IMR-90 (cell line): ENCODE results near the gene FBXL5. TPM values are rescaled to one million over a fixed set of nuclear protein-coding genes. Genes with fewer than 3 reads are reported as not detected.

ENCODE experiments used
- ATAC-seq: fragments of 200-7000 bp; cut with Tn5 transposase; 2 replicates; pipeline ENCODE4 v1.9.1; 2020; ENCODE audit warnings: low read depth, mild to moderate bottlenecking, moderate library complexity
- BruUV-seq: library from RNA; stranded (reverse); fragments of 400-500 nt; replicated peaks from 2 replicates; lab custom pipeline; 2021; lab: Mats Ljungman, UMichigan
- CTCF ChIA-PET: fragments of 300-600 bp; formaldehyde crosslinking; extraction: SDS; loops from one replicate; lab custom pipeline; 2021; ENCODE audit warnings: antibody characterized with exemption; lab: Yijun Ruan, JAX
- POLR2A ChIA-PET: fragments of 300-600 bp; sonication (Branson Sonifier 250); formaldehyde crosslinking; loops from one replicate; lab custom pipeline; 2022; ENCODE audit warnings: antibody characterized with exemption; ENCODE audit not compliant: unreplicated experiment; lab: Charles Lee
- DNase-seq: peaks from one replicate; pipeline ENCODE4 v3.0.0; 2013
- H2AFZ ChIP-seq: replicated peaks from 2 replicates; pipeline ENCODE3; 2013; ENCODE audit warnings: low read length, mild to moderate bottlenecking; ENCODE audit not compliant: poor library complexity
- H2AK5ac ChIP-seq: 2 replicates; pipeline ENCODE4 v1.6.1; 2013; ENCODE audit warnings: low read depth, low read length, inconsistent platforms
- H2AK9ac ChIP-seq: replicated peaks from 2 replicates; pipeline ENCODE3; 2013; ENCODE audit warnings: mild to moderate bottlenecking, low read depth, low read length, moderate library complexity; ENCODE audit not compliant: poor library complexity
- H2BK120ac ChIP-seq: 2 replicates; pipeline ENCODE4 v1.6.1; 2013; ENCODE audit warnings: low read depth, low read length, inconsistent platforms
- H2BK15ac ChIP-seq: 3 replicates; pipeline ENCODE4 v1.6.1; 2013; ENCODE audit warnings: low read depth, low read length, inconsistent platforms
- H2BK20ac ChIP-seq: 2 replicates; pipeline ENCODE4 v1.6.1; 2013; ENCODE audit warnings: low read depth, mild to moderate bottlenecking, inconsistent platforms, low read length, moderate library complexity
- H2BK5ac ChIP-seq: 2 replicates; pipeline ENCODE4 v1.6.1; 2013; ENCODE audit warnings: mild to moderate bottlenecking, low read depth, low read length, inconsistent platforms; ENCODE audit not compliant: poor library complexity, severe bottlenecking
- H3K14ac ChIP-seq: replicated peaks from 2 replicates; pipeline ENCODE4 v1.6.1; 2013; ENCODE audit warnings: low read depth, low read length, inconsistent platforms
- H3K18ac ChIP-seq: 2 replicates; pipeline ENCODE4 v1.6.1; 2013; ENCODE audit warnings: low read depth, low read length, control low read depth
- H3K23ac ChIP-seq: 2 replicates; pipeline ENCODE4 v1.6.1; 2013; ENCODE audit warnings: low read depth, low read length, inconsistent platforms
- H3K27ac ChIP-seq: 2 replicates; pipeline ENCODE4 v1.5.1; 2013; ENCODE audit warnings: mild to moderate bottlenecking, control low read depth, low read length; ENCODE audit not compliant: insufficient read depth
- H3K27me3 ChIP-seq: 2 replicates; pipeline ENCODE4 v1.6.1; 2013; ENCODE audit warnings: low read length; ENCODE audit not compliant: control insufficient read depth, insufficient read depth
- H3K36me3 ChIP-seq: 2 replicates; pipeline ENCODE4 v1.6.1; 2013; ENCODE audit warnings: low read length, mixed read lengths; ENCODE audit not compliant: control insufficient read depth, insufficient read depth
- H3K4ac ChIP-seq: 2 replicates; pipeline ENCODE4 v1.6.1; 2013; ENCODE audit warnings: low read depth, low read length, inconsistent platforms
- H3K4me1 ChIP-seq: 2 replicates; pipeline ENCODE4 v1.6.1; 2013; ENCODE audit warnings: low read length, mixed read lengths; ENCODE audit not compliant: control insufficient read depth, insufficient read depth
- H3K4me2 ChIP-seq: 2 replicates; pipeline ENCODE4 v1.6.1; 2013; ENCODE audit warnings: low read depth, mild to moderate bottlenecking, control low read depth, low read length, moderate library complexity
- H3K4me3 ChIP-seq: 2 replicates; pipeline ENCODE4 v1.5.1; 2013; ENCODE audit warnings: low read depth, mild to moderate bottlenecking, control low read depth, low read length, moderate library complexity; ENCODE audit not compliant: insufficient read depth
- H3K56ac ChIP-seq: 2 replicates; pipeline ENCODE4 v1.6.1; 2013; ENCODE audit warnings: low read length, inconsistent platforms; ENCODE audit not compliant: insufficient read depth; ENCODE audit errors: extremely low read depth
- H3K79me1 ChIP-seq, 2 experiments: 2 replicates each; pipeline ENCODE4 v1.6.1; 2013; ENCODE audit warnings: low read length in 2 of 2, inconsistent platforms in 1 of 2, low read depth in 1 of 2
- H3K9ac ChIP-seq: 2 replicates; pipeline ENCODE4 v1.6.1; 2013; ENCODE audit warnings: low read depth, low read length, control low read depth
- H3K9me1 ChIP-seq: 2 replicates; pipeline ENCODE4 v1.6.1; 2013; ENCODE audit warnings: low read length, inconsistent platforms; ENCODE audit not compliant: insufficient read depth
- H3K9me3 ChIP-seq: 2 replicates; pipeline ENCODE4 v1.6.1; 2013; ENCODE audit warnings: low read length; ENCODE audit not compliant: control insufficient read depth, insufficient read depth
- H4K20me1 ChIP-seq: 2 replicates; pipeline ENCODE4 v1.6.1; 2013; ENCODE audit warnings: low read length, inconsistent platforms; ENCODE audit not compliant: insufficient read depth
- H4K5ac ChIP-seq: 2 replicates; pipeline ENCODE4 v1.6.1; 2013; ENCODE audit warnings: mild to moderate bottlenecking, low read depth, low read length, control low read depth
- H4K8ac ChIP-seq, 2 experiments: 2 replicates each; pipeline ENCODE4 v1.6.1; 2013; ENCODE audit warnings: low read depth in 2 of 2, low read length in 2 of 2, control low read depth in 1 of 2, inconsistent platforms in 1 of 2
- H4K91ac ChIP-seq: 2 replicates; pipeline ENCODE4 v1.6.1; 2013; ENCODE audit warnings: low read depth, low read length, inconsistent platforms; ENCODE audit not compliant: insufficient read depth
- BHLHE40 ChIP-seq: fragments of 150-350 bp; IDR thresholded peaks from 2 replicates; pipeline ENCODE4 v1.6.1; 2016; ENCODE audit warnings: mild to moderate bottlenecking, low read depth, low read length
- CEBPB ChIP-seq: IDR thresholded peaks from 2 replicates; pipeline ENCODE4 v1.6.1; 2012; ENCODE audit warnings: low read depth, low read length, improper control_type of control experiment
- CHD1 ChIP-seq: IDR thresholded peaks from 2 replicates; pipeline ENCODE4 v1.6.1; 2012; ENCODE audit warnings: low read depth, low read length, improper control_type of control experiment
- CTCF ChIP-seq: conservative IDR thresholded peaks from 2 replicates; pipeline ENCODE4 v1.5.1; 2012; ENCODE audit warnings: mild to moderate bottlenecking, low read depth, low read length, improper control_type of control experiment
- ELK1 ChIP-seq: fragments of 150-350 bp; IDR thresholded peaks from 2 replicates; pipeline ENCODE4 v1.6.1; 2016; ENCODE audit warnings: low read depth, mild to moderate bottlenecking, low read length, moderate library complexity, borderline replicate concordance
- FOS ChIP-seq: fragments of 150-350 bp; IDR thresholded peaks from 2 replicates; pipeline ENCODE4 v1.6.1; 2016; ENCODE audit warnings: low read depth, low read length
- MAFK ChIP-seq: IDR thresholded peaks from 2 replicates; pipeline ENCODE4 v1.6.1; 2012; ENCODE audit warnings: low read depth, low read length, improper control_type of control experiment
- MAZ ChIP-seq: IDR thresholded peaks from 2 replicates; pipeline ENCODE4 v1.6.1; 2012; ENCODE audit warnings: low read depth, mild to moderate bottlenecking, low read length, improper control_type of control experiment, moderate library complexity, borderline replicate concordance
- MXI1 ChIP-seq: IDR thresholded peaks from 2 replicates; pipeline ENCODE4 v1.6.1; 2012; ENCODE audit warnings: low read depth, mild to moderate bottlenecking, low read length, moderate library complexity, borderline replicate concordance
- NFE2L2 ChIP-seq: fragments of 150-350 bp; IDR thresholded peaks from 2 replicates; pipeline ENCODE4 v1.6.1; 2016; ENCODE audit warnings: low read depth, mild to moderate bottlenecking, low read length
- POLR2A ChIP-seq: IDR thresholded peaks from 2 replicates; pipeline ENCODE4 v1.6.1; 2012; ENCODE audit warnings: mild to moderate bottlenecking, low read depth, low read length
- RAD21 ChIP-seq: IDR thresholded peaks from 2 replicates; pipeline ENCODE4 v1.6.1; 2012; ENCODE audit warnings: low read length, improper control_type of control experiment
- RCOR1 ChIP-seq: IDR thresholded peaks from 2 replicates; pipeline ENCODE4 v1.6.1; 2012; ENCODE audit warnings: mild to moderate bottlenecking, low read length, improper control_type of control experiment; ENCODE audit not compliant: insufficient replicate concordance
- RFX5 ChIP-seq: IDR thresholded peaks from 2 replicates; pipeline ENCODE4 v1.8.0; 2012; ENCODE audit warnings: low read depth, mild to moderate bottlenecking, low read length, moderate library complexity
- SMC3 ChIP-seq: fragments of 150-350 bp; IDR thresholded peaks from 2 replicates; pipeline ENCODE4 v1.6.1; 2016; ENCODE audit warnings: low read depth, mild to moderate bottlenecking, antibody characterized with exemption, low read length, moderate library complexity
- USF2 ChIP-seq: fragments of 150-350 bp; IDR thresholded peaks from 2 replicates; pipeline ENCODE4 v1.6.1; 2017; ENCODE audit warnings: mild to moderate bottlenecking, antibody characterized with exemption, low read length, low read depth
- WGBS, 2 experiments: methylation state at CpG; one replicate each; pipeline versions ENCODE4 v1.1.5 to v1.1.7; 2013; ENCODE audit warnings: missing lambda C conversion rate in 2 of 2; ENCODE audit not compliant: insufficient read length in 1 of 2; ENCODE audit errors: extremely low coverage in 2 of 2; 5-methylcytosine and 5-hydroxymethylcytosine counted together
- dilution Hi-C: fragments of 300-500 bp; cut with HindIII; formaldehyde crosslinking; loops from one replicate; pipeline ENCODE4 v1.14.3; 2018; ENCODE audit warnings: low sequenced_read_pairs; ENCODE audit not compliant: unreplicated experiment
- in situ Hi-C: fragments of 300-500 bp; cut with MboI; formaldehyde crosslinking; loops from 3 replicates; pipeline ENCODE4 v1.14.3; 2019; ENCODE audit warnings: low sequenced_read_pairs, inconsistent platforms, mixed read lengths
- intact Hi-C: fragments of 100-400 bp; cut with micrococcal nuclease; formaldehyde crosslinking; loops from 2 replicates; pipeline ENCODE4 v1.10.0; 2022
- polyA plus RNA-seq, 3 experiments: library from polyadenylated mRNA; depleted of rRNA; stranded (reverse); fragments of >200 nt; gene quantifications; 2 replicates each; pipeline ENCODE4 v1.2.3, GENCODE V29; 2012; ENCODE audit warnings: low replicate concordance in 1 of 3
- total RNA-seq: library from RNA; depleted of rRNA; stranded (reverse); fragments of >200 nt; gene quantifications from 2 replicates; pipeline ENCODE4 v1.2.3, GENCODE V29; 2012

FBXL5 gene
- total and polyA plus RNA-seq, 2 of the 4 experiments (the other 2 are of a cell fraction) = 20.3 to 62.6 TPM

GRCh38 chr4:15636818-15637217, 18.3 kb downstream of the FBXL5 start:
- H3K4me1 ChIP-seq = no peaks in the 10 kb centered on the region
- H3K79me1 ChIP-seq = peaks cover 16 to 24% of the 10 kb centered on the region in 2 experiments
- no peak overlapping the region for H2BK15ac ChIP-seq
- dilution Hi-C loops = no loop called here
- no peak overlapping the region for H3K23ac ChIP-seq
- DNase-seq (no peak), ATAC-seq (no peak)
- H3K9me3 ChIP-seq = no peaks in the 10 kb centered on the region
- H2BK120ac ChIP-seq = no peak overlapping the region
- H4K20me1 ChIP-seq = peaks cover 3% of the 10 kb centered on the region; the same call in 1 of the 2 replicates
- no peak overlapping the region for H3K56ac ChIP-seq
- no peak overlapping the region for H2BK20ac ChIP-seq
- H3K36me3 ChIP-seq = peaks cover 35% of the 10 kb centered on the region
- H2AK9ac ChIP-seq = no peak overlapping the region
- no peak overlapping the region for H4K8ac ChIP-seq
- no peak overlapping the region for H3K9ac ChIP-seq
- no peak overlapping the region for H3K18ac ChIP-seq
- no peak overlapping the region for H2AFZ ChIP-seq
- no peak overlapping the region for H4K5ac ChIP-seq
- no CpG with 5 or more reads among the region's 1 CpG for WGBS, 2 experiments
- H3K4ac ChIP-seq = no peak overlapping the region
- no peaks in the 10 kb centered on the region; the same call in 1 of the 2 replicates for H3K9me1 ChIP-seq
- ChIA-PET CTCF (no interaction called here), POLR2A (no interaction called here)
- in situ Hi-C loops = no loop called here
- no TSS peak for BruUV-seq
- H3K27me3 ChIP-seq = no peaks in the 10 kb centered on the region
- intact Hi-C loops = no loop called here
- H2BK5ac ChIP-seq = no peak overlapping the region
- TF ChIP-seq MAFK (no peak), RCOR1 (no peak), USF2 (no peak), NFE2L2 (no peak), MXI1 (no peak), ELK1 (no peak), CTCF (no peak), MAZ (no peak), CEBPB (no peak), CHD1 (no peak), SMC3 (no peak), FOS (no peak), POLR2A (no peak), RAD21 (no peak), BHLHE40 (no peak), RFX5 (no peak)
- no peak overlapping the region for H3K4me2 ChIP-seq
- no peak overlapping the region for H3K4me3 ChIP-seq
- no peak overlapping the region for H3K27ac ChIP-seq
- H4K91ac ChIP-seq = no peak overlapping the region
- H2AK5ac ChIP-seq = no peak overlapping the region
- no peak overlapping the region for H3K14ac ChIP-seq
